Measurements from ENCODE around the gene ATN1. TPM values are rescaled to one million over a fixed set of nuclear protein-coding genes. Genes with fewer than 3 reads are reported as not detected.

ATN1 gene
- total RNA-seq, 4 donors from 2014 or later = 49.0 to 136 (median 95.2) TPM

DNA sequence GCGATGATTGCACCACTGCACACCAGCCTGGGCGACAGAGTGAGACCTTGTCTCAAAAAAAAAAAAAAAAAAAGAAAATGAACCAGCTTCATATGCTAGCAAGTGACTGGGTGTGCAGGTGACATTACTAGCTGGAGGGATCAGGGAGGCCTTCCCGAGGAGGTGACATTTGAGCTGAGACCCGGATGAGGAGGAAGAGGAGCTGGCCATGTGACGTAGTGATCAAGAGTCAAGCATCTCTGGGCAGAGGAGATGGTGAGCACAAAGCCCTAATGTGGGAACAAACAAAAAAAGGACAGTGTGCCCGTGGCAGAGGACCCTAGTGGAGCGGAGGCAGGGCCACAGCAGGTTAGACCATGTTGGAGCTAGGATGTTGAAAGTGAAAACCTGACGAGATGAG lies 19.9 kb downstream of the ATN1 start:
- no peak for TF ChIP-seq POLR2A (IDR thresholded peaks at IDR 0.05)
- TF ChIP-seq EP300 (IDR thresholded peaks at IDR 0.05) = no peak
- TF ChIP-seq, protein P1, sequence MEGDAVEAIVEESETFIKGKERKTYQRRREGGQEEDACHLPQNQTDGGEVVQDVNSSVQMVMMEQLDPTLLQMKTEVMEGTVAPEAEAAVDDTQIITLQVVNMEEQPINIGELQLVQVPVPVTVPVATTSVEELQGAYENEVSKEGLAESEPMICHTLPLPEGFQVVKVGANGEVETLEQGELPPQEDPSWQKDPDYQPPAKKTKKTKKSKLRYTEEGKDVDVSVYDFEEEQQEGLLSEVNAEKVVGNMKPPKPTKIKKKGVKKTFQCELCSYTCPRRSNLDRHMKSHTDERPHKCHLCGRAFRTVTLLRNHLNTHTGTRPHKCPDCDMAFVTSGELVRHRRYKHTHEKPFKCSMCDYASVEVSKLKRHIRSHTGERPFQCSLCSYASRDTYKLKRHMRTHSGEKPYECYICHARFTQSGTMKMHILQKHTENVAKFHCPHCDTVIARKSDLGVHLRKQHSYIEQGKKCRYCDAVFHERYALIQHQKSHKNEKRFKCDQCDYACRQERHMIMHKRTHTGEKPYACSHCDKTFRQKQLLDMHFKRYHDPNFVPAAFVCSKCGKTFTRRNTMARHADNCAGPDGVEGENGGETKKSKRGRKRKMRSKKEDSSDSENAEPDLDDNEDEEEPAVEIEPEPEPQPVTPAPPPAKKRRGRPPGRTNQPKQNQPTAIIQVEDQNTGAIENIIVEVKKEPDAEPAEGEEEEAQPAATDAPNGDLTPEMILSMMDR (IDR thresholded peaks at IDR 0.05) = no peak
- no peak for TF ChIP-seq POLR2AphosphoS5 (IDR thresholded peaks at IDR 0.05)
- Histone ChIP-seq H3K9me3 (no peaks in the 10 kb centered on the region), H3K4me1 (peaks cover 0 to 38% (median 18%) of the 10 kb centered on the region in 3 donors), H3K36me3 (peaks cover 0 to 21% of the 10 kb centered on the region in 2 donors), H3K27ac (no peak overlapping the region), H3K4me3 (no peak overlapping the region), H3K27me3 (no peaks in the 10 kb centered on the region)
- WGBS, 2 donors (ENCODE audit: low coverage in 1 of 2) = 84 to 85% methylated on average over 7 to 8 of the region's 8 CpGs
- no peak for ATAC-seq

DNA sequence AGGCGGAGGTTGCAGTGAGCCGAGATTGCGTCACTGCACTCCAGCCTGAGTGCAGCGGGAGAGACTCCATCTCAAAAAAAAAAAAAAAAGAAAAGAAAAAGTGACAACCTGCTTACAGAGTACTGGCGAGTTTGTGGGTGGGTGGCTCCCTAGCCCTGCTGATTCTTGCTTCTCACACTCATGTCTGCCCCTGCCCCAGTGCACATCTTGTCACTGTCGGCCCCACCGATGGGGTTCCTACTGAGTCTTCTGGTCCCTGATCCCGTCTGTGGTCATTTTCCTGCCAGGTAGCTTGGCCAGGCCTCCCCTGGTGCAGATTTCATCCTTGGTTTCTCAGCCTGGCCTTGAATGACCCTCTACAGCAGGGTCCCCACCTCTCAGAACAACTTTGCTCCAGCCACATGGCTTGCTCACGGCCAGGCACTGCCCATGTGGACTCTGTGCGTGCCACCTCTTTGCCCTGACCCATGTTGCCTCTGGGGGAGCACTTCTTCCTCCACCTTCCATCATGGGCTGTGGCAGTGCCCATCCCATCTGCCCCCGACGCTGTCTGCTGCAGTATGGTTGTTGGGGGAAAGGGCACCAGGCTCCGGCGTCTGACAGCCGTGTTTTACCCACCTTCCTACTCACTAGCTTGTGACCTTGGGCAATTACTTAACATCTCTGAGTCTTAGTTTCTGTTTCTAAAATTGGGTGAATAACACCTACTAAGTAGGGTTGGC lies 21.3 kb downstream of the ATN1 start:
- H3K27me3 ChIP-seq = no peaks in the 10 kb centered on the region
- H3K9me3 ChIP-seq = no peaks in the 10 kb centered on the region
- ATAC-seq = no peak
- peaks cover 0 to 21% of the 10 kb centered on the region in 2 donors for H3K36me3 ChIP-seq
- no peak for TF ChIP-seq POLR2AphosphoS5 (IDR thresholded peaks at IDR 0.05)
- no peak for TF ChIP-seq POLR2A (IDR thresholded peaks at IDR 0.05)
- TF ChIP-seq, protein P1 (IDR thresholded peaks at IDR 0.05) = no peak
- no peak for TF ChIP-seq EP300 (IDR thresholded peaks at IDR 0.05)
- 80 to 82% methylated on average over 13 to 15 of the region's 15 CpGs for WGBS, 2 donors (ENCODE audit: low coverage in 1 of 2)
- H3K4me1 ChIP-seq = peaks cover 0 to 33% (median 14%) of the 10 kb centered on the region in 3 donors
- peak overlapping the region in 1 of 4 donors; percentile 0 for H3K27ac ChIP-seq
- H3K4me3 ChIP-seq = no peak overlapping the region

- Histone ChIP-seq H3K4me3 (no peak overlapping the region), H3K9me3 (no peaks in the 10 kb centered on the region), H3K4me1 (peaks cover 0 to 27% (median 8%) of the 10 kb centered on the region in 3 donors), H3K36me3 (peaks cover 0 to 18% of the 10 kb centered on the region in 2 donors), H3K27me3 (no peaks in the 10 kb centered on the region), H3K27ac (peak overlapping the region in 1 of 4 donors; percentile 15)
- no peak for ATAC-seq
- no CpG with 5 or more reads among the region's 1 CpG for WGBS, 2 donors (ENCODE audit: low coverage in 1 of 2)
- TF ChIP-seq POLR2A (IDR thresholded peaks at IDR 0.05) (no peak), EP300 (IDR thresholded peaks at IDR 0.05) (no peak), POLR2AphosphoS5 (IDR thresholded peaks at IDR 0.05) (no peak)
- TF ChIP-seq, protein P1 (IDR thresholded peaks at IDR 0.05) = no peak
Observed at GRCh38 chr12:6950401-6950801, 22.6 kb downstream of the ATN1 start.

- Histone ChIP-seq H3K36me3 (peaks cover 0 to 12% of the 10 kb centered on the region in 2 donors), H3K4me3 (peak within 1 kb of the TSS; percentile 9 to 43), H3K4me1 (peaks cover 0 to 21% (median 7%) of the 10 kb centered on the region in 3 donors), H3K9me3 (no peaks in the 10 kb centered on the region), H3K27me3 (no peaks in the 10 kb centered on the region), H3K27ac (peak within 1 kb of the TSS in 3 of 4 donors; percentile 43 to 69 (median 56))
- TF ChIP-seq POLR2A (IDR thresholded peaks at IDR 0.05) (peak in 1 of 2 donors; percentile 18), POLR2AphosphoS5 (IDR thresholded peaks at IDR 0.05) (no peak), EP300 (IDR thresholded peaks at IDR 0.05) (no peak)
- TF ChIP-seq, protein P1 (IDR thresholded peaks at IDR 0.05) = no peak
- WGBS, 2 donors (ENCODE audit: low coverage in 1 of 2) = 73% methylated on average over 17 of the region's 25 CpGs; no CpG with 5 or more reads in 1 of the 2 donors
- ATAC-seq = peak; percentile 16
Observed at GRCh38 chr12:6950811-6951540, 23.2 kb downstream of the ATN1 start, which contains the start of gene PTPN6. TSS of gene PTPN6 (plus strand) at chr12:6951356. CDS start at chr12:6951513, 157 bp downstream.
